Measurements from ENCODE around the gene PRLH. TPM values are rescaled to one million over a fixed set of nuclear protein-coding genes. Genes with fewer than 3 reads are reported as not detected.

The PRLH gene
- total RNA-seq, 1 donor from 2014 or later, result not detected

DNA sequence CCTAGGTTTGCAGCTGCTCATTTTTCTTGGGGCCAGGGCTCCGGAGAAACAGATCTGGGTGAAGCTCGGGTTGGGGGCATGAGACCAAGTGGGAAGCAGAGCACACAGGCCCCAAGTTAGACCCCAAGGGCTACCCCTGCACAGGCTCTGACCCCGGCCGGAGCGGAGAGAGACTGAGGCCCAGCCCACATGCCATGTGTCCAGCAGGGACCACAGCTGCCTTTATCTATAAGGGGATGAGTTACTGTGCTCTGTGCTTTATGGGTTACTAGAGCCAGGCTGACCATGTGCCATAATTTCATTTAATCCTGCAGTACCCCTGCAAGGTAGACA lies 30.3 kb upstream of the PRLH start:
- no peak for DNase-seq (ENCODE audit: low spot score, unreplicated experiment)
- Mint-ChIP-seq H3K4me3 (ENCODE audit: low read depth) (no peak overlapping the region), H3K9me3 (ENCODE audit: low read depth) (no peaks in the 10 kb centered on the region), H3K27me3 (peaks cover 9% of the 10 kb centered on the region), H3K4me1 (ENCODE audit: low read depth) (peaks cover 5% of the 10 kb centered on the region), H3K36me3 (ENCODE audit: insufficient read depth) (no peaks in the 10 kb centered on the region), H3K27ac (no peak overlapping the region)
- TF ChIP-seq, protein P1, sequence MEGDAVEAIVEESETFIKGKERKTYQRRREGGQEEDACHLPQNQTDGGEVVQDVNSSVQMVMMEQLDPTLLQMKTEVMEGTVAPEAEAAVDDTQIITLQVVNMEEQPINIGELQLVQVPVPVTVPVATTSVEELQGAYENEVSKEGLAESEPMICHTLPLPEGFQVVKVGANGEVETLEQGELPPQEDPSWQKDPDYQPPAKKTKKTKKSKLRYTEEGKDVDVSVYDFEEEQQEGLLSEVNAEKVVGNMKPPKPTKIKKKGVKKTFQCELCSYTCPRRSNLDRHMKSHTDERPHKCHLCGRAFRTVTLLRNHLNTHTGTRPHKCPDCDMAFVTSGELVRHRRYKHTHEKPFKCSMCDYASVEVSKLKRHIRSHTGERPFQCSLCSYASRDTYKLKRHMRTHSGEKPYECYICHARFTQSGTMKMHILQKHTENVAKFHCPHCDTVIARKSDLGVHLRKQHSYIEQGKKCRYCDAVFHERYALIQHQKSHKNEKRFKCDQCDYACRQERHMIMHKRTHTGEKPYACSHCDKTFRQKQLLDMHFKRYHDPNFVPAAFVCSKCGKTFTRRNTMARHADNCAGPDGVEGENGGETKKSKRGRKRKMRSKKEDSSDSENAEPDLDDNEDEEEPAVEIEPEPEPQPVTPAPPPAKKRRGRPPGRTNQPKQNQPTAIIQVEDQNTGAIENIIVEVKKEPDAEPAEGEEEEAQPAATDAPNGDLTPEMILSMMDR (IDR thresholded peaks at IDR 0.05; ENCODE audit: unreplicated experiment), result no peak

DNA sequence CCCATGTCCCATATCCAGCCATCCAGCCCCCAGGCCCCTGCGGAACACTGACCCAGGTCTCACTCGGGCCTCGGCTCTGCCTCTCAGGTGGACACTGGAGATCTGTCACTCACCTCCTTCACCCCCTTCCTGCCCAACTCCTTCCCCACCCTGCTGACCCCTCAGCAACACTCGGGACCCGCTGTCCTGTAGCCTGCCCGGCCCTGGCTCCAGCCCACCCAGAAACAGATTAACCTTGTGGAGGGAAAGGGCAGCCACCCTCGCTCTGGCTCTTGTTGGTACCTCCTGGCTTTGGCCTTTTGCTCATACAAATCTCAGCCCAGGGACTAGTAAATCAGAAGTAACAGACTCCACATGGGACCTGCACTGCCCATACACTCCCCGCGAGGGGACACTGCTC lies 29.8 kb upstream of the PRLH start:
- Mint-ChIP-seq H3K27ac (no peak overlapping the region), H3K36me3 (ENCODE audit: insufficient read depth) (no peaks in the 10 kb centered on the region), H3K4me3 (ENCODE audit: low read depth) (no peak overlapping the region), H3K27me3 (peaks cover 9% of the 10 kb centered on the region), H3K4me1 (ENCODE audit: low read depth) (peaks cover 9% of the 10 kb centered on the region), H3K9me3 (ENCODE audit: low read depth) (no peaks in the 10 kb centered on the region)
- DNase-seq (ENCODE audit: low spot score, unreplicated experiment), result no peak
- TF ChIP-seq, protein P1 (IDR thresholded peaks at IDR 0.05; ENCODE audit: unreplicated experiment), result no peak

DNA sequence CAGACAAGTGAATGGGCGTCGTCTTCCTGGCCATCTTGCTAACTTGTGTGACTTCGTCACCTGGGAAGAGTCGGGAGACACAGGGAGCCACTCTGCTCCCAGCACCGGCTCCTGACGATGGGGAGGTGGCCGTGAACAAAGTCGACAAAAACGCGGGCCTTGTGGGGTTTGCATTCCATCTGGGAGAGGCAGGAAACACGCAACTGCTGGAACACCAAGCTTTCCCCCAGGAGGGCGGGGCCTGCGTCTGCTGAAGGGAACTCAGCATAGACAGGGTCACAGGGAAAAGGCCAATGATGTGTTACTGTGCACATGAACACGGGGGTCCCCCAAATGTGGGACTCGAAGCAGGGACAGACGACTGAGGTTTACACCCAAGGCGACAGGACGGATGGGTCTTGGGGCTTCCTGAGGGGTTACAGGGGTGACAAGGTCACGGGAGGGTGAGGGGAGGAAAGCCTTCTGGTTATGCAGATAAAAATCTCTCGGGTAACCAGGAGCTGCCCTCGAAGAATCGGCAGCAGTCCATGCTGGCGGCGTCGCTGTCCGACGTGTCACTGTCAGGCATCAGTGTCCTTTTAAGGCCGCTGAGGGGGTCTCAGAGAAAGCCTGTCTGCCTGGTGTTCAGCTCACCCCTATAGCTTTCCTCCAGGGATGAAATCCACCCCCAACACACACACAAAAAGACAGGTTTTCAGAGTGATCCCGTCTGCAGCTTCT lies 28.2 kb upstream of the PRLH start:
- no peak for DNase-seq (ENCODE audit: low spot score, unreplicated experiment)
- TF ChIP-seq, protein P1 (IDR thresholded peaks at IDR 0.05; ENCODE audit: unreplicated experiment), result no peak
- no peaks in the 10 kb centered on the region for H3K9me3 Mint-ChIP-seq (ENCODE audit: low read depth)
- H3K36me3 Mint-ChIP-seq (ENCODE audit: insufficient read depth), result no peaks in the 10 kb centered on the region
- peaks cover 7% of the 10 kb centered on the region for H3K27me3 Mint-ChIP-seq
- no peak overlapping the region for H3K4me3 Mint-ChIP-seq (ENCODE audit: low read depth)
- peaks cover 10% of the 10 kb centered on the region for H3K4me1 Mint-ChIP-seq (ENCODE audit: low read depth)
- peak overlapping the region; percentile 29 for H3K27ac Mint-ChIP-seq

DNA sequence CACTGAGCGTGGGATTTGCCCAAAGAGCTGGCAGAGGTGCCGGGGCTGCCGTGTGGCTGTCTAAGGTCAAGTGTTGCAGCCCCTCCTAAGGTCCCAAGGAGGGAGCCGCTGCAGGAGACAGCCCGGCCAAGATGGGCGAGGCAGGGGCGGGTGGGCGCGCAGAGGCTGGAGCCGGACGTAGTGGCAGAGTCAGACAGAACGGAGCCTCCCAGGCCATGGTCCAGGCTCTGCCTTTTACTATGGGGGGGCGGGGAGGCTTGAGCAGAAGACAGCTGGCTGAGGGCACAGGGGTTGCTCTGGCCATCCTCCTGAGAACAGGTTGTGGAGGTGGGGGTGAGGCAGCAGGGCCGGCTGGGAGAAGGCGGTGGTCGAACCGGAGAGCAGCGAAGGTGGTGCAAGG lies 27.5 kb upstream of the PRLH start:
- Mint-ChIP-seq H3K4me3 (ENCODE audit: low read depth) (no peak overlapping the region), H3K4me1 (ENCODE audit: low read depth) (peaks cover 10% of the 10 kb centered on the region), H3K36me3 (ENCODE audit: insufficient read depth) (no peaks in the 10 kb centered on the region), H3K27ac (no peak overlapping the region), H3K27me3 (peaks cover 7% of the 10 kb centered on the region), H3K9me3 (ENCODE audit: low read depth) (no peaks in the 10 kb centered on the region)
- TF ChIP-seq, protein P1 (IDR thresholded peaks at IDR 0.05; ENCODE audit: unreplicated experiment), result no peak
- DNase-seq (ENCODE audit: low spot score, unreplicated experiment), result no peak

DNA sequence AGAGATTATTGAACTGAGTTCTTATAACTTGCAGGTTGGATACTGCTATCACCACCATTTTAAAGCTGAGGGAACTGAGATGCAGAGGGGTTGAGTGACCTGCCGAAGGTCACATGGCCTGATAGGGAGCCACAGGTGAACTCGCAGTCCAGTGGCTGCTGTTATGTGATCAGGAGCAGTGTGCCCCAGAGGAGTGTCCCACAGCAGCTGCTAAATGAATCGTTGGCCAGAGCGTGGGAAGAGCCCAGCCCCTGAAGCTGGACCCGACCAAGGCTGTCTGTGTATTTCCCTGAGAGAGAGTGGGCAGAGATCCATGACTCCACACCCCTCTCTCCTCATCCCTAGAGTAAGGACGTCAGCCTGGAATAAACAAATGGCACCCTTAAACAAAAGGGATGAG lies 26.7 kb upstream of the PRLH start:
- H3K36me3 Mint-ChIP-seq (ENCODE audit: insufficient read depth), result no peaks in the 10 kb centered on the region
- TF ChIP-seq, protein P1 (IDR thresholded peaks at IDR 0.05; ENCODE audit: unreplicated experiment), result no peak
- H3K9me3 Mint-ChIP-seq (ENCODE audit: low read depth), result no peaks in the 10 kb centered on the region
- H3K4me1 Mint-ChIP-seq (ENCODE audit: low read depth), result peaks cover 10% of the 10 kb centered on the region
- no peak overlapping the region for H3K27ac Mint-ChIP-seq
- no peak for DNase-seq (ENCODE audit: low spot score, unreplicated experiment)
- H3K4me3 Mint-ChIP-seq (ENCODE audit: low read depth), result no peak overlapping the region
- peaks cover 3% of the 10 kb centered on the region for H3K27me3 Mint-ChIP-seq
